GM12874 (cell line): Measurements from ENCODE around the gene BBS1.

ENCODE experiments used
- TF ChIP-seq, protein P1 (sequence below): IDR thresholded peaks from 2 replicates; pipeline ENCODE4 v1.5.1; 2011; ENCODE audit warnings: low read depth, mild to moderate bottlenecking, control low read depth, low read length, moderate library complexity; ENCODE audit not compliant: insufficient read depth

The BBS1 gene

GRCh38 chr11:66530927-66531709, 20.7 kb downstream of the BBS1 start:
- TF ChIP-seq, protein P1, sequence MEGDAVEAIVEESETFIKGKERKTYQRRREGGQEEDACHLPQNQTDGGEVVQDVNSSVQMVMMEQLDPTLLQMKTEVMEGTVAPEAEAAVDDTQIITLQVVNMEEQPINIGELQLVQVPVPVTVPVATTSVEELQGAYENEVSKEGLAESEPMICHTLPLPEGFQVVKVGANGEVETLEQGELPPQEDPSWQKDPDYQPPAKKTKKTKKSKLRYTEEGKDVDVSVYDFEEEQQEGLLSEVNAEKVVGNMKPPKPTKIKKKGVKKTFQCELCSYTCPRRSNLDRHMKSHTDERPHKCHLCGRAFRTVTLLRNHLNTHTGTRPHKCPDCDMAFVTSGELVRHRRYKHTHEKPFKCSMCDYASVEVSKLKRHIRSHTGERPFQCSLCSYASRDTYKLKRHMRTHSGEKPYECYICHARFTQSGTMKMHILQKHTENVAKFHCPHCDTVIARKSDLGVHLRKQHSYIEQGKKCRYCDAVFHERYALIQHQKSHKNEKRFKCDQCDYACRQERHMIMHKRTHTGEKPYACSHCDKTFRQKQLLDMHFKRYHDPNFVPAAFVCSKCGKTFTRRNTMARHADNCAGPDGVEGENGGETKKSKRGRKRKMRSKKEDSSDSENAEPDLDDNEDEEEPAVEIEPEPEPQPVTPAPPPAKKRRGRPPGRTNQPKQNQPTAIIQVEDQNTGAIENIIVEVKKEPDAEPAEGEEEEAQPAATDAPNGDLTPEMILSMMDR: no peak

- TF ChIP-seq, protein P1: no peak
Observed at GRCh38 chr11:66531841-66532240, 21.4 kb downstream of the BBS1 start.

GRCh38 chr11:66532784-66533183, 22.3 kb downstream of the BBS1 start:
- TF ChIP-seq, protein P1: no peak

DNA sequence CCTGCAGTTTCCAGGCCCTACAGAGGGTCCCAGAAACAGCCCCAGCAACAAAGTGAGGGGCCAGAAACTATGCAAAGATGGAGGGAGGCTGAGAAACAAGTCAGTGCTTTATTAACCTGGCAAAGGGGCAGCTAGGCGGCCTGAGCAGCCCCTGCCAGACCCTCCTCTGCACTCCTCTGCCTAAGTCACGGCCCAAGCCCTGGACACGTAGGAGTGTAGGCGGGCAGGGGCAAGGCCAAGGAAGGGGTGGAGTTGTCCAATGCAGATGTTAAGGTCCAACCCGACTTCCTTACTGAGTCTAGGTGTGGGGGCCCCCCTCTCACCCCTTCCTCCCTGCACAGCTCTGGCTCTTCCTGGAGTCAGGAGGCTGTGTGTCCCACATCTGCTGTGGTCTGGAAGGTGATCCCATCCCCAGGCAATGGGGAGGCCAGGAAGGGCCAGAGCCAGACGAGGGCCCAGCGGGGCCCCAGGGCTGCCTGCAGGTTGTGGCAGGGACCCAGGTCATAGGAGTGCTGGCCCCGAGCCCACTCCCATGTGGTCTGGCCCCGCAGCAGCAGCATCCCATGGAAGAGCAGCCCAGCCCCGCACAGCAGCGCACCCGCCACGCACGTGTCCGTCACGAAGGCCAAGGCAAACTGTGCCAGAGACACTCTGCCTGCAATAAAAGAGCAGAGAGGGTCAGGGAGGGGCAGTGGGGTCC, 28.9 kb downstream of the BBS1 start:
- TF ChIP-seq, protein P1: no peak

- TF ChIP-seq, protein P1: no peak
Observed at GRCh38 chr11:66539870-66540213, 29.4 kb downstream of the BBS1 start.

DNA sequence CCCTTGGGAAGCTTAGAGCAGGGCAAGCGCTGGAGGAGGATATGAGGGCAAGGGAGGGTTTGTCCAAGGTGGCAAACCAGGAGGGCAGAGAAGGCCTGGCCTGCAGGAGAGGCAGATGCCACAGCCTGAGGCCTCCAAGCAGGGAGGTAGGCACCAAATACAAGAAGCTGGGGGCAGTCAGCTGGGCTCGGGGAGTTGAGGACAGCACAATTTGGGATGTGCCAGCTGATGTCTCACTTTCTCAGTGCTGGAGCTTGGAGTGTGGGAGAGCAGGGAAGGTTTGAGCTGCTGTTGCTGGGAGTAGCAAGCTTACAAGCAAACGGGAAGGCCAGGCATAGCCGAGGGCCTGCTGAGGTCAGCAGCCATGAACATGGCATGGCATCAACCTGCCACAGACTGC, 31.5 kb downstream of the BBS1 start:
- TF ChIP-seq, protein P1: no peak

GRCh38 chr11:66542362-66542761, 31.9 kb downstream of the BBS1 start:
- TF ChIP-seq, protein P1: no peak
